Kidney (tissue), 14 donors: ENCODE results near the gene SURF6. TPM values are rescaled to one million over a fixed set of nuclear protein-coding genes. Genes with fewer than 3 reads are reported as not detected.

Experiments
- DNase-seq, 5 donors: peaks; one replicate each; pipeline ENCODE4 v3.0.0-alpha.2; 2013 to 2020
- FAIRE-seq: peaks from 2 replicates; lab custom pipeline; 2012; peaks lifted over from hg19 to GRCh38; lab: Jason Lieb, UNC
- H3K27ac ChIP-seq, 2 donors: one replicate each; pipeline ENCODE4 v1.7.0; 2013; ENCODE audit warnings: low read depth in 2 of 2, low read length in 2 of 2, inconsistent platforms in 1 of 2
- H3K27me3 ChIP-seq: one replicate; pipeline ENCODE4 v1.7.1; 2013; ENCODE audit warnings: low read length, inconsistent platforms; ENCODE audit not compliant: control insufficient read depth, insufficient read depth
- H3K36me3 ChIP-seq, 3 donors: one replicate each; pipeline versions ENCODE4 v1.7.0 to v1.7.1; 2013; ENCODE audit warnings: low read length in 3 of 3, control low read depth in 1 of 3, inconsistent platforms in 1 of 3; ENCODE audit not compliant: insufficient read depth in 3 of 3, control insufficient read depth in 2 of 3
- H3K4me1 ChIP-seq, 3 donors: one replicate each; pipeline versions ENCODE4 v1.7.0 to v1.7.1; 2013; ENCODE audit warnings: low read length in 3 of 3, inconsistent platforms in 1 of 3, low read depth in 1 of 3; ENCODE audit not compliant: control insufficient read depth in 2 of 3, insufficient read depth in 2 of 3
- H3K4me3 ChIP-seq, 3 donors: one replicate each; pipeline versions ENCODE4 v1.7.0 to v1.8.1; 2013; ENCODE audit warnings: low read length in 3 of 3, control low read depth in 1 of 3, inconsistent platforms in 1 of 3
- H3K9ac ChIP-seq, 3 donors: one replicate each; pipeline versions ENCODE4 v1.7.0 to v1.7.1; 2013; ENCODE audit warnings: low read length in 3 of 3, control low read depth in 1 of 3, inconsistent platforms in 1 of 3
- H3K9me3 ChIP-seq, 3 donors: one replicate each; pipeline versions ENCODE4 v1.7.0 to v1.7.1; 2013; ENCODE audit warnings: low read length in 3 of 3, control low read depth in 1 of 3, inconsistent platforms in 1 of 3; ENCODE audit not compliant: control insufficient read depth in 2 of 3, insufficient read depth in 1 of 3
- CTCF ChIP-seq: IDR thresholded peaks from 3 replicates; pipeline ENCODE4 v1.5.1; 2012; ENCODE audit warnings: mild to moderate bottlenecking, moderate library complexity, borderline replicate concordance; ENCODE audit not compliant: insufficient read depth; ENCODE audit errors: extremely low read depth
- intact Hi-C: fragments of 100-400 bp; cut with DNase I; formaldehyde crosslinking; loops from one replicate; pipeline ENCODE4 v1.11.1; 2022
- polyA plus RNA-seq: library from polyadenylated mRNA; stranded (reverse); fragments of 350-450 nt; fragmentation: Illumina TruSeq; extraction: RNeasy Lipid Tissue Mini Kit (QIAGEN cat#74804); gene quantifications from one replicate; pipeline ENCODE4 v1.2.3, GENCODE V29; 2014; ENCODE audit warnings: low read depth, low replicate concordance; ENCODE audit not compliant: insufficient read depth
- total RNA-seq: library from RNA; stranded (reverse); fragmentation: NEBNext Ultra II Directional; extraction: Animal tissue kit (Norgen Biotek cat#: 25700); gene quantifications from one replicate; pipeline ENCODE4 v1.2.1, GENCODE V29; 2021
- donor health status: control.
- donor health status: control.
- donor health status: control.
- donor health status: control.
- donor health status: control.
- donor health status: DM: yes; HTN: yes; CAD: no.
- donor health status: Normal renal cell carcinoma (clear cell type).

Gene SURF6
- total and polyA plus RNA-seq, 2 donors from 2014 or later, result 16.8 to 17.3 TPM

- intact Hi-C loops, result no loop called here
- no peak for TF ChIP-seq CTCF
- H3K27ac ChIP-seq, result no peak overlapping the region
- no peak overlapping the region for H3K9ac ChIP-seq
- peaks cover 0 to 4% (median 0%) of the 10 kb centered on the region in 3 donors for H3K9me3 ChIP-seq
- DNase-seq (no peak), FAIRE-seq (no peak)
- no peaks in the 10 kb centered on the region for H3K27me3 ChIP-seq
- H3K36me3 ChIP-seq, result peaks cover 0 to 3% (median 0%) of the 10 kb centered on the region in 3 donors
- no peaks in the 10 kb centered on the region for H3K4me1 ChIP-seq
- peak overlapping the region in 1 of 3 donors; percentile 24 for H3K4me3 ChIP-seq
These were observed 47.5 kb upstream of the SURF6 start for GRCh38 chr9:133383438-133383837.

- FAIRE-seq, result no peak
- Histone ChIP-seq H3K9me3 (peaks cover 0 to 4% (median 3%) of the 10 kb centered on the region in 3 donors), H3K27me3 (no peaks in the 10 kb centered on the region), H3K9ac (no peak overlapping the region), H3K27ac (no peak overlapping the region), H3K4me3 (no peak overlapping the region), H3K4me1 (no peaks in the 10 kb centered on the region), H3K36me3 (peaks cover 0 to 3% (median 0%) of the 10 kb centered on the region in 3 donors)
- no peak for DNase-seq
- intact Hi-C loops, result no loop called here
- no peak for TF ChIP-seq CTCF
These were observed 46.6 kb upstream of the SURF6 start for GRCh38 chr9:133382507-133383141.

- Histone ChIP-seq H3K27me3 (no peaks in the 10 kb centered on the region), H3K27ac (no peak overlapping the region), H3K4me1 (no peaks in the 10 kb centered on the region), H3K36me3 (peaks cover 0 to 3% (median 0%) of the 10 kb centered on the region in 3 donors), H3K9ac (no peak overlapping the region), H3K9me3 (peaks cover 0 to 4% (median 3%) of the 10 kb centered on the region in 3 donors), H3K4me3 (no peak overlapping the region)
- TF ChIP-seq CTCF, result no peak
- intact Hi-C loops, result no loop called here
- FAIRE-seq, result no peak
- no peak for DNase-seq
These were observed 44.7 kb upstream of the SURF6 start for GRCh38 chr9:133380734-133381133.
